Frontal cortex (tissue), 4 donors: ENCODE results near the gene RPUSD3. TPM values are rescaled to one million over a fixed set of nuclear protein-coding genes. Genes with fewer than 3 reads are reported as not detected.
"Not testable (repeated sequence)": the region's sequence is repeated elsewhere in the genome, so short reads cannot be mapped to it uniquely, and the experiment has no call there.

Source experiments
- DNase-seq, 2 donors: peaks; one replicate each; pipeline ENCODE4 v3.0.0; 2012; ENCODE audit warnings: low spot score in 2 of 2
- FAIRE-seq: peaks from 2 replicates; lab custom pipeline; 2012; peaks lifted over from hg19 to GRCh38; lab: Jason Lieb, UNC
- total RNA-seq: library from RNA; depleted of rRNA; stranded (reverse); fragments of >200 nt; gene quantifications from one replicate; pipeline ENCODE4 v1.2.3, GENCODE V29; 2014
- donor health status: control.
- donor health status: control.
- donor health status: control.

The RPUSD3 gene
- 13.9 TPM for total RNA-seq

GRCh38 chr3:9843715-9844438 lies at the start of gene RPUSD3:
TSS of gene RPUSD3 (minus strand) at chr3:9844008. CDS start at chr3:9843990, 18 bp downstream.
- DNase-seq = peak; percentile 95 to 99
- no peak for FAIRE-seq

GRCh38 chr3:9891072-9891622 lies 47.3 kb upstream of the RPUSD3 start:
- DNase-seq (no peak), FAIRE-seq (no peak)

- DNase-seq (peak; percentile 91 to 93), FAIRE-seq (no peak)
These were observed 46.7 kb upstream of the RPUSD3 start, which contains the start of gene JAGN1 for GRCh38 chr3:9890249-9891071. TSS of gene JAGN1 (plus strand) at chr3:9890610. CDS start at chr3:9890723, 113 bp downstream.

- FAIRE-seq (no peak), DNase-seq (no peak)
These were observed 45.6 kb upstream of the RPUSD3 start for GRCh38 chr3:9889405-9889804.

GRCh38 chr3:9888540-9888939 lies 44.7 kb upstream of the RPUSD3 start:
- DNase-seq (no peak), FAIRE-seq (no peak)

GRCh38 chr3:9887480-9887879 lies 43.7 kb upstream of the RPUSD3 start:
- no peak for DNase-seq
- no peak for FAIRE-seq

GRCh38 chr3:9886328-9886727 lies 42.5 kb upstream of the RPUSD3 start:
- FAIRE-seq (no peak), DNase-seq (no peak)

- DNase-seq (no peak), FAIRE-seq (no peak)
These were observed 40.9 kb upstream of the RPUSD3 start for GRCh38 chr3:9884555-9885165.

- DNase-seq (no peak), FAIRE-seq (no peak)
These were observed 40.1 kb upstream of the RPUSD3 start for GRCh38 chr3:9883706-9884554.

GRCh38 chr3:9881441-9881840 lies 37.6 kb upstream of the RPUSD3 start:
- no peak for DNase-seq
- FAIRE-seq = no peak

- FAIRE-seq (no peak), DNase-seq (no peak)
These were observed 36.2 kb upstream of the RPUSD3 start, which contains the start of gene CIDEC for GRCh38 chr3:9879830-9880549. TSS of gene CIDEC (minus strand) at chr3:9880253. CDS start at chr3:9878486, 1,767 bp downstream.

- FAIRE-seq (no peak), DNase-seq (no peak)
These were observed 34.9 kb upstream of the RPUSD3 start for GRCh38 chr3:9878700-9879099.

GRCh38 chr3:9876991-9877390 lies 33.2 kb upstream of the RPUSD3 start:
- DNase-seq (no peak), FAIRE-seq (no peak)

- DNase-seq, FAIRE-seq: not testable (repeated sequence)
These were observed 32.4 kb upstream of the RPUSD3 start for GRCh38 chr3:9876255-9876654.

GRCh38 chr3:9875448-9875847 lies 31.6 kb upstream of the RPUSD3 start:
- no peak for DNase-seq
- no peak for FAIRE-seq

- not testable (repeated sequence) for FAIRE-seq, DNase-seq
These were observed 28.3 kb upstream of the RPUSD3 start for GRCh38 chr3:9872067-9872466.

- FAIRE-seq (no peak), DNase-seq (no peak)
These were observed 27.2 kb upstream of the RPUSD3 start for GRCh38 chr3:9870978-9871377.

- DNase-seq (no peak), FAIRE-seq (no peak)
These were observed 26.1 kb upstream of the RPUSD3 start for GRCh38 chr3:9869955-9870354.

GRCh38 chr3:9867106-9867505 lies 23.3 kb upstream of the RPUSD3 start:
- FAIRE-seq (no peak), DNase-seq (no peak)
